ENCODE results near the gene KLHDC7B. TPM values are rescaled to one million over a fixed set of nuclear protein-coding genes. Genes with fewer than 3 reads are reported as not detected.

The KLHDC7B gene
- total and polyA plus RNA-seq, 2 donors (not counting 3 experiments of a cell fraction or from before 2014, with no cell fraction given), result not detected

DNA sequence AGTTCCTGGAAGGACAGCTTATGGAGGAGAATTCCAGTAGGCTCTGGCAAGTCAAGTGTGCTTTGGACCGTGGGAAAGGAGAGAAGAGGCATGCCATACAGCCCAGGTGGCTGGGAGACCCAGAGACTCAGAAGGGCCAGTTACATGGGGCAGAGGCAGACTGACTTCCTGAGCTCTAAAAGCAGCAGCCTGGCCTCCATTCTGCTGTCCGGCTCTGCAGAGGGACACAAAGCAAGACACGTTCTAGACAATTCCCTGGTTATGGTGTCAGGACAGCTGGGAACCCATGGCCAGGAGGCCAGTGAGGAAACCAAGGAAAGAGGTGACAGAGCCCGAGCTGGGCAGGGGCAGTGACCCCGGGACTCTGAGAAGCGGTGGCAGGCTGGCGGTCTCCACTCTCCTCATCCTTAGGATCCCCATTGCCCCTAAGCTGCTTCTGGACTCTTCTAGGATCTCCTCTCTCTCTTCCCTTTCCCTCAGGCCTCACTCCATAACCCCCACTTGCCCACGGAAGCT is 29.8 kb downstream of the KLHDC7B start:
- CTCF ChIA-PET, result interaction anchor here (1.0 to 5.2 kb wide), 13 partner anchors 10 to 127 kb away, joined by 3 to 91 read pairs (median 4); partner anchors contain the start of genes SCO2 and SYCE3
- dilution Hi-C loops (cut with MboI; ENCODE audit: extremely low pct_ligation_motif_present, low sequenced_read_pairs), result no loop called here
- no peak overlapping the region for H3K4me2 ChIP-seq (ENCODE audit: insufficient read depth, low read length)
- no peaks in the 10 kb centered on the region for H3K9me3 ChIP-seq (replicated peaks; ENCODE audit: control insufficient read depth, insufficient read depth, low read length)
- no peak for DNase-seq (ENCODE audit: low read depth, low spot score)
- no peak overlapping the region for H2AFZ ChIP-seq (ENCODE audit: low read depth, low read length)
- TF ChIP-seq EZH2 (IDR thresholded peaks at IDR 0.05; ENCODE audit: borderline replicate concordance, low read depth, low read length, severe bottlenecking), result no peak
- no peak for TF ChIP-seq POLR2A (IDR thresholded peaks at IDR 0.05; ENCODE audit: low read depth, low read length)
- no peak for TF ChIP-seq JUN (IDR thresholded peaks at IDR 0.05; ENCODE audit: borderline replicate concordance, insufficient read depth, insufficient read length, low read depth)
- TF ChIP-seq, protein P1, sequence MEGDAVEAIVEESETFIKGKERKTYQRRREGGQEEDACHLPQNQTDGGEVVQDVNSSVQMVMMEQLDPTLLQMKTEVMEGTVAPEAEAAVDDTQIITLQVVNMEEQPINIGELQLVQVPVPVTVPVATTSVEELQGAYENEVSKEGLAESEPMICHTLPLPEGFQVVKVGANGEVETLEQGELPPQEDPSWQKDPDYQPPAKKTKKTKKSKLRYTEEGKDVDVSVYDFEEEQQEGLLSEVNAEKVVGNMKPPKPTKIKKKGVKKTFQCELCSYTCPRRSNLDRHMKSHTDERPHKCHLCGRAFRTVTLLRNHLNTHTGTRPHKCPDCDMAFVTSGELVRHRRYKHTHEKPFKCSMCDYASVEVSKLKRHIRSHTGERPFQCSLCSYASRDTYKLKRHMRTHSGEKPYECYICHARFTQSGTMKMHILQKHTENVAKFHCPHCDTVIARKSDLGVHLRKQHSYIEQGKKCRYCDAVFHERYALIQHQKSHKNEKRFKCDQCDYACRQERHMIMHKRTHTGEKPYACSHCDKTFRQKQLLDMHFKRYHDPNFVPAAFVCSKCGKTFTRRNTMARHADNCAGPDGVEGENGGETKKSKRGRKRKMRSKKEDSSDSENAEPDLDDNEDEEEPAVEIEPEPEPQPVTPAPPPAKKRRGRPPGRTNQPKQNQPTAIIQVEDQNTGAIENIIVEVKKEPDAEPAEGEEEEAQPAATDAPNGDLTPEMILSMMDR (IDR thresholded peaks at IDR 0.05; ENCODE audit: extremely low read depth in 1 of 2, insufficient read depth in 1 of 2, low read depth in 1 of 2, low read length in 2 of 2), result no peak
- TF ChIP-seq MYC (IDR thresholded peaks at IDR 0.05; ENCODE audit: low read depth, low read length), result no peak
- TF ChIP-seq, protein P2, sequence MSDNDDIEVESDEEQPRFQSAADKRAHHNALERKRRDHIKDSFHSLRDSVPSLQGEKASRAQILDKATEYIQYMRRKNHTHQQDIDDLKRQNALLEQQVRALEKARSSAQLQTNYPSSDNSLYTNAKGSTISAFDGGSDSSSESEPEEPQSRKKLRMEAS (IDR thresholded peaks at IDR 0.05; ENCODE audit: insufficient read depth, insufficient read length), result no peak
- TF ChIP-seq POLR2AphosphoS5 (IDR thresholded peaks at IDR 0.05; ENCODE audit: insufficient read depth, low read depth, low read length), result no peak
- TF ChIP-seq FOS (IDR thresholded peaks at IDR 0.05; ENCODE audit: borderline replicate concordance, insufficient read depth, low read length), result no peak
- TF ChIP-seq GATA2 (IDR thresholded peaks at IDR 0.05; ENCODE audit: insufficient read depth, insufficient read length, low read depth, low read length), result no peak
- H3K27ac ChIP-seq (ENCODE audit: insufficient read depth, low read depth, low read length), result no peak overlapping the region
- H4K20me1 ChIP-seq (replicated peaks; ENCODE audit: control insufficient read depth, extremely low read depth, insufficient read depth, low read length), result no peaks in the 10 kb centered on the region
- no peaks in the 10 kb centered on the region for H3K9me1 ChIP-seq (replicated peaks; ENCODE audit: control insufficient read depth, extremely low read depth, insufficient read depth, low read length)
- no peaks in the 10 kb centered on the region for H3K4me1 ChIP-seq (ENCODE audit: control insufficient read depth, extremely low read depth, insufficient read depth, low read length)
- no peak for FAIRE-seq
- POLR2A ChIA-PET, result no interaction called here
- H3K79me2 ChIP-seq (ENCODE audit: control insufficient read depth, insufficient read depth, low read length), result no peaks in the 10 kb centered on the region
- no TSS peak for BruUV-seq (replicated peaks)
- peaks cover 0 to 6% of the 10 kb centered on the region in 2 experiments for H3K36me3 ChIP-seq (ENCODE audit: control insufficient read depth in 2 of 2, extremely low read depth in 1 of 2, insufficient read depth in 2 of 2, low read length in 2 of 2)
- intact Hi-C loops (cut with micrococcal nuclease), result loop anchor here (5.0 kb wide), 1 partner anchor 97 kb away; the partner anchor contains the start of gene SHANK3
- no peaks in the 10 kb centered on the region for H3K27me3 ChIP-seq (ENCODE audit: control insufficient read depth in 2 of 2, insufficient read depth in 2 of 2, low read length in 2 of 2)
- no peak overlapping the region for H3K4me3 ChIP-seq (replicated peaks in 1 of 3; ENCODE audit: insufficient read depth in 1 of 3, low read depth in 1 of 3, low read length in 3 of 3)
- H3K9ac ChIP-seq (replicated peaks; ENCODE audit: extremely low read depth, insufficient read depth, low read length), result no peak overlapping the region

Data from endothelial cell of umbilical vein (primary cell).